Measurements from ENCODE around the gene GOSR2. TPM values are rescaled to one million over a fixed set of nuclear protein-coding genes. Genes with fewer than 3 reads are reported as not detected.

The GOSR2 gene
- total and polyA plus RNA-seq, 2 of the 13 experiments (the other 11 are each of a cell fraction or from before 2014, with no cell fraction given): 61.5 to 63.9 TPM

DNA sequence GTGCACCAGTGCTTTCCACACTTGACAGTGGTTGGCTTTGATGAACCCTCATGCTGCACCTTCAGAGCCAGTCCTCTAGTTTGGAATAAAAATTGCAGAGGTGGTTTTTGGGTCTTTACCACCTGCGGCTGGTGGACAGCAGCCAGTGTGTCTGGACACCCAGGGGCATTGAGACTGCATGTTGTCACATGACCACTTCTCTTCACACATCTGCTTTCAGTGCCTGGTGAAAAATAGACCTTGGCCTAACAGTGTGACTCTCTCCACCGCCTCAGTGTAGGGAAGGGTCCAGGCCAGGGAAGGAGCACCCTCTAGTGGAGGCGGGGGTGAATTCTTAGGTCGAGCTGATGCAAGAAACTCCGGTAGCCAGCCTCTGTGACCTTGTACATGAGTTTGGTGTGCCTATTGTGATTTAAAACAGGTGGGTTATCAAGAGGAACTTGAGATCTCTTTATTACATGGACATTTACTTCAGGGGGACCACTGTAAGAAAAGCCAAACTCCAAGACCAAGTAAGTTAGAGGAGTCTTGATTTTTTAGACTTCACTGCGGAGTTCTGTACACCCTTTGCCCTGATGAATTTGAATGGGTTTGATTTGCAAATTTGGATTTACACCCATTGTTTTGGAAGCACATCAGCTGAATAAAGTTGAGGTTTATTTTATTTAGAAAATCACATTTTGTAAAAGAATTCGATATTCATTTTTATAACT lies 17.9 kb downstream of the GOSR2 start (continued):
- TF ChIP-seq SIN3B (IDR thresholded peaks at IDR 0.05; ENCODE audit: low read length) (no peak), CEBPG (CRISPR knock-in tag; IDR thresholded peaks at IDR 0.05) (peak; percentile 95), ZNF672 (CRISPR knock-in tag; IDR thresholded peaks at IDR 0.05) (no peak), YEATS2 (CRISPR knock-in tag; IDR thresholded peaks at IDR 0.05; ENCODE audit: borderline replicate concordance) (peak; percentile 65; the same call in 1 of the 2 replicates), NR2F1 (CRISPR knock-in tag; IDR thresholded peaks at IDR 0.05) (peak in 1 of 2 experiments; percentile 60; a peak in 2 of 4 replicates), DR1 (CRISPR knock-in tag; IDR thresholded peaks at IDR 0.05) (no peak), TARDBP (CRISPR knock-in tag; IDR thresholded peaks at IDR 0.05) (peak; percentile 80; the same call in 1 of the 2 replicates), YEATS4 (CRISPR knock-in tag; IDR thresholded peaks at IDR 0.05; ENCODE audit: borderline replicate concordance) (0 out of 2 replicates have a peak, but pooled peaks have one; percentile 37), SRF (IDR thresholded peaks at IDR 0.05; ENCODE audit: low read depth, low read length) (no peak), ZNF629 (CRISPR knock-in tag; conservative IDR thresholded peaks at IDR 0.05) (0 out of 2 replicates have a peak, but pooled peaks have one; percentile 16), ARNT2 (CRISPR knock-in tag; IDR thresholded peaks at IDR 0.05; ENCODE audit: low read depth) (peak; percentile 57; the same call in 1 of the 2 replicates), ZFP37 (CRISPR knock-in tag; IDR thresholded peaks at IDR 0.05; ENCODE audit: borderline replicate concordance) (peak; percentile 43; the same call in 1 of the 2 replicates), ZZZ3 (CRISPR knock-in tag; IDR thresholded peaks at IDR 0.05; ENCODE audit: borderline replicate concordance) (no peak), ZNF891 (CRISPR knock-in tag; IDR thresholded peaks at IDR 0.05) (no peak), ZNF552 (CRISPR knock-in tag; IDR thresholded peaks at IDR 0.05; ENCODE audit: borderline replicate concordance) (no peak), ZNF788 (CRISPR knock-in tag; IDR thresholded peaks at IDR 0.05; ENCODE audit: borderline replicate concordance) (no peak), ZNF235 (CRISPR knock-in tag; IDR thresholded peaks at IDR 0.05; ENCODE audit: borderline replicate concordance) (no peak), ZNF10 (CRISPR knock-in tag; IDR thresholded peaks at IDR 0.05; ENCODE audit: borderline replicate concordance, low read depth) (no peak), GTF2F1 (IDR thresholded peaks at IDR 0.05; ENCODE audit: low read length) (0 out of 2 replicates have a peak, but pooled peaks have one; percentile 70)
- TF ChIP-seq, protein P1, sequence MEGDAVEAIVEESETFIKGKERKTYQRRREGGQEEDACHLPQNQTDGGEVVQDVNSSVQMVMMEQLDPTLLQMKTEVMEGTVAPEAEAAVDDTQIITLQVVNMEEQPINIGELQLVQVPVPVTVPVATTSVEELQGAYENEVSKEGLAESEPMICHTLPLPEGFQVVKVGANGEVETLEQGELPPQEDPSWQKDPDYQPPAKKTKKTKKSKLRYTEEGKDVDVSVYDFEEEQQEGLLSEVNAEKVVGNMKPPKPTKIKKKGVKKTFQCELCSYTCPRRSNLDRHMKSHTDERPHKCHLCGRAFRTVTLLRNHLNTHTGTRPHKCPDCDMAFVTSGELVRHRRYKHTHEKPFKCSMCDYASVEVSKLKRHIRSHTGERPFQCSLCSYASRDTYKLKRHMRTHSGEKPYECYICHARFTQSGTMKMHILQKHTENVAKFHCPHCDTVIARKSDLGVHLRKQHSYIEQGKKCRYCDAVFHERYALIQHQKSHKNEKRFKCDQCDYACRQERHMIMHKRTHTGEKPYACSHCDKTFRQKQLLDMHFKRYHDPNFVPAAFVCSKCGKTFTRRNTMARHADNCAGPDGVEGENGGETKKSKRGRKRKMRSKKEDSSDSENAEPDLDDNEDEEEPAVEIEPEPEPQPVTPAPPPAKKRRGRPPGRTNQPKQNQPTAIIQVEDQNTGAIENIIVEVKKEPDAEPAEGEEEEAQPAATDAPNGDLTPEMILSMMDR (CRISPR knock-in tag; IDR thresholded peaks at IDR 0.05): peak; percentile 99
- TF ChIP-seq, protein P2, sequence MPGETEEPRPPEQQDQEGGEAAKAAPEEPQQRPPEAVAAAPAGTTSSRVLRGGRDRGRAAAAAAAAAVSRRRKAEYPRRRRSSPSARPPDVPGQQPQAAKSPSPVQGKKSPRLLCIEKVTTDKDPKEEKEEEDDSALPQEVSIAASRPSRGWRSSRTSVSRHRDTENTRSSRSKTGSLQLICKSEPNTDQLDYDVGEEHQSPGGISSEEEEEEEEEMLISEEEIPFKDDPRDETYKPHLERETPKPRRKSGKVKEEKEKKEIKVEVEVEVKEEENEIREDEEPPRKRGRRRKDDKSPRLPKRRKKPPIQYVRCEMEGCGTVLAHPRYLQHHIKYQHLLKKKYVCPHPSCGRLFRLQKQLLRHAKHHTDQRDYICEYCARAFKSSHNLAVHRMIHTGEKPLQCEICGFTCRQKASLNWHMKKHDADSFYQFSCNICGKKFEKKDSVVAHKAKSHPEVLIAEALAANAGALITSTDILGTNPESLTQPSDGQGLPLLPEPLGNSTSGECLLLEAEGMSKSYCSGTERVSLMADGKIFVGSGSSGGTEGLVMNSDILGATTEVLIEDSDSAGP (CRISPR knock-in tag; IDR thresholded peaks at IDR 0.05; ENCODE audit: borderline replicate concordance): no peak
- TF ChIP-seq, protein P3, sequence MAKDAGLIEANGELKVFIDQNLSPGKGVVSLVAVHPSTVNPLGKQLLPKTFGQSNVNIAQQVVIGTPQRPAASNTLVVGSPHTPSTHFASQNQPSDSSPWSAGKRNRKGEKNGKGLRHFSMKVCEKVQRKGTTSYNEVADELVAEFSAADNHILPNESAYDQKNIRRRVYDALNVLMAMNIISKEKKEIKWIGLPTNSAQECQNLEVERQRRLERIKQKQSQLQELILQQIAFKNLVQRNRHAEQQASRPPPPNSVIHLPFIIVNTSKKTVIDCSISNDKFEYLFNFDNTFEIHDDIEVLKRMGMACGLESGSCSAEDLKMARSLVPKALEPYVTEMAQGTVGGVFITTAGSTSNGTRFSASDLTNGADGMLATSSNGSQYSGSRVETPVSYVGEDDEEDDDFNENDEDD (CRISPR knock-in tag; IDR thresholded peaks at IDR 0.05; ENCODE audit: borderline replicate concordance): peak; percentile 64; the same call in 1 of the 2 replicates
- TF ChIP-seq, protein P4, sequence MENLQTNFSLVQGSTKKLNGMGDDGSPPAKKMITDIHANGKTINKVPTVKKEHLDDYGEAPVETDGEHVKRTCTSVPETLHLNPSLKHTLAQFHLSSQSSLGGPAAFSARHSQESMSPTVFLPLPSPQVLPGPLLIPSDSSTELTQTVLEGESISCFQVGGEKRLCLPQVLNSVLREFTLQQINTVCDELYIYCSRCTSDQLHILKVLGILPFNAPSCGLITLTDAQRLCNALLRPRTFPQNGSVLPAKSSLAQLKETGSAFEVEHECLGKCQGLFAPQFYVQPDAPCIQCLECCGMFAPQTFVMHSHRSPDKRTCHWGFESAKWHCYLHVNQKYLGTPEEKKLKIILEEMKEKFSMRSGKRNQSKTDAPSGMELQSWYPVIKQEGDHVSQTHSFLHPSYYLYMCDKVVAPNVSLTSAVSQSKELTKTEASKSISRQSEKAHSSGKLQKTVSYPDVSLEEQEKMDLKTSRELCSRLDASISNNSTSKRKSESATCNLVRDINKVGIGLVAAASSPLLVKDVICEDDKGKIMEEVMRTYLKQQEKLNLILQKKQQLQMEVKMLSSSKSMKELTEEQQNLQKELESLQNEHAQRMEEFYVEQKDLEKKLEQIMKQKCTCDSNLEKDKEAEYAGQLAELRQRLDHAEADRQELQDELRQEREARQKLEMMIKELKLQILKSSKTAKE (CRISPR knock-in tag; IDR thresholded peaks at IDR 0.05; ENCODE audit: borderline replicate concordance): peak; percentile 21; the same call in 1 of the 2 replicates

Measured in HepG2 (cell line).